ENCODE measurements around the gene STING1. TPM values are rescaled to one million over a fixed set of nuclear protein-coding genes. Genes with fewer than 3 reads are reported as not detected.
"Not testable (repeated sequence)": the region's sequence is repeated elsewhere in the genome, so short reads cannot be mapped to it uniquely, and the experiment has no call there.

The STING1 gene
- total RNA-seq, 2 experiments from 2014 or later, result 37.4 to 40.5 TPM

- H3K27ac Mint-ChIP-seq, result peak overlapping the region; percentile 96
Observed at GRCh38 chr5:139481122-139481533, 1.4 kb downstream of the STING1 start.

GRCh38 chr5:139479729-139480128 is 2.8 kb downstream of the STING1 start:
- not testable (repeated sequence) for H3K27me3 Mint-ChIP-seq, H3K9me3 Mint-ChIP-seq, H3K4me3 Mint-ChIP-seq, DNase-seq, H3K27ac Mint-ChIP-seq
- Mint-ChIP-seq H3K4me1 (peaks cover 37% of the 10 kb centered on the region), H3K36me3 (peaks cover 27% of the 10 kb centered on the region)

More at GRCh38 chr5:139481122-139481533, 1.4 kb downstream of the STING1 start:
- H3K4me3 Mint-ChIP-seq, result peak overlapping the region; percentile 89
- no peaks in the 10 kb centered on the region for H3K27me3 Mint-ChIP-seq
- H3K9me3 Mint-ChIP-seq, result no peaks in the 10 kb centered on the region
- peaks cover 16% of the 10 kb centered on the region for H3K36me3 Mint-ChIP-seq
- H3K4me1 Mint-ChIP-seq, result peaks cover 30% of the 10 kb centered on the region
- peak; percentile 28 for DNase-seq

GRCh38 chr5:139478657-139479423 is 3.7 kb downstream of the STING1 start:
- not testable (repeated sequence) for H3K4me3 Mint-ChIP-seq, DNase-seq, H3K27me3 Mint-ChIP-seq, H3K9me3 Mint-ChIP-seq
- Mint-ChIP-seq H3K36me3 (peaks cover 27% of the 10 kb centered on the region), H3K4me1 (peaks cover 42% of the 10 kb centered on the region), H3K27ac (peak overlapping the region; percentile 30)

GRCh38 chr5:139475865-139476617 is 6.5 kb downstream of the STING1 start:
- Mint-ChIP-seq H3K9me3 (no peaks in the 10 kb centered on the region), H3K4me3 (no peak overlapping the region), H3K27me3 (no peaks in the 10 kb centered on the region), H3K27ac (no peak overlapping the region), H3K36me3 (peaks cover 27% of the 10 kb centered on the region), H3K4me1 (peaks cover 46% of the 10 kb centered on the region)
- no peak for DNase-seq

- Mint-ChIP-seq H3K9me3 (no peaks in the 10 kb centered on the region), H3K4me1 (peaks cover 47% of the 10 kb centered on the region), H3K36me3 (peaks cover 22% of the 10 kb centered on the region), H3K27ac (peak overlapping the region; percentile 44), H3K4me3 (no peak overlapping the region), H3K27me3 (no peaks in the 10 kb centered on the region)
- DNase-seq, result no peak
Observed at GRCh38 chr5:139474890-139475791, 7.4 kb downstream of the STING1 start.

- Mint-ChIP-seq H3K4me3 (no peak overlapping the region), H3K27ac (peak overlapping the region; percentile 26), H3K4me1 (peaks cover 56% of the 10 kb centered on the region), H3K36me3 (peaks cover 17% of the 10 kb centered on the region), H3K9me3 (no peaks in the 10 kb centered on the region), H3K27me3 (no peaks in the 10 kb centered on the region)
- DNase-seq, result no peak
Observed at GRCh38 chr5:139473565-139473964, 9.0 kb downstream of the STING1 start.

GRCh38 chr5:139473105-139473504 is 9.5 kb downstream of the STING1 start:
- Mint-ChIP-seq H3K27me3 (no peaks in the 10 kb centered on the region), H3K36me3 (peaks cover 13% of the 10 kb centered on the region), H3K4me1 (peaks cover 60% of the 10 kb centered on the region), H3K27ac (no peak overlapping the region), H3K9me3 (no peaks in the 10 kb centered on the region), H3K4me3 (no peak overlapping the region)
- no peak for DNase-seq

GRCh38 chr5:139472386-139473030 is 10.1 kb downstream of the STING1 start:
- H3K27me3 Mint-ChIP-seq, result no peaks in the 10 kb centered on the region
- H3K27ac Mint-ChIP-seq, result peak overlapping the region; percentile 42
- no peaks in the 10 kb centered on the region for H3K9me3 Mint-ChIP-seq
- H3K4me1 Mint-ChIP-seq, result peaks cover 60% of the 10 kb centered on the region
- DNase-seq, result no peak
- peak overlapping the region; percentile 19 for H3K4me3 Mint-ChIP-seq
- H3K36me3 Mint-ChIP-seq, result peaks cover 13% of the 10 kb centered on the region

GRCh38 chr5:139470821-139471300 is 11.7 kb downstream of the STING1 start, which contains the start of gene SMIM33:
Gene SMIM33 (plus strand): TSS chr5:139471004. CDS start chr5:139471122, 118 bp downstream.
- Mint-ChIP-seq H3K9me3 (no peaks in the 10 kb centered on the region), H3K4me1 (peaks cover 56% of the 10 kb centered on the region), H3K36me3 (peaks cover 9% of the 10 kb centered on the region), H3K27ac (peak within 1 kb of the TSS; percentile 89), H3K27me3 (no peaks in the 10 kb centered on the region), H3K4me3 (peak within 1 kb of the TSS; percentile 75)
- no peak for DNase-seq

GRCh38 chr5:139468421-139468931 is 14.1 kb downstream of the STING1 start:
- no peak overlapping the region for H3K4me3 Mint-ChIP-seq
- peaks cover 41% of the 10 kb centered on the region for H3K4me1 Mint-ChIP-seq
- H3K36me3 Mint-ChIP-seq, result no peaks in the 10 kb centered on the region
- no peak for DNase-seq
- H3K27me3 Mint-ChIP-seq, result no peaks in the 10 kb centered on the region
- no peaks in the 10 kb centered on the region for H3K9me3 Mint-ChIP-seq
- no peak overlapping the region for H3K27ac Mint-ChIP-seq

GRCh38 chr5:139462586-139463276 is 19.8 kb downstream of the STING1 start, which contains the start of gene ECSCR:
Gene ECSCR (minus strand): TSS chr5:139462743. CDS start chr5:139462670, 73 bp downstream.
- no peak for DNase-seq
- Mint-ChIP-seq H3K27ac (no peak within 1 kb of the TSS), H3K4me3 (no peak within 1 kb of the TSS)

GRCh38 chr5:139461698-139462097 is 20.9 kb downstream of the STING1 start:
- no peak for DNase-seq
- Mint-ChIP-seq H3K27me3 (no peaks in the 10 kb centered on the region), H3K27ac (no peak overlapping the region)

More at GRCh38 chr5:139462586-139463276, 19.8 kb downstream of the STING1 start, which contains the start of gene ECSCR:
- H3K9me3 Mint-ChIP-seq, result no peaks in the 10 kb centered on the region
- H3K4me1 Mint-ChIP-seq, result peaks cover 26% of the 10 kb centered on the region
- H3K27me3 Mint-ChIP-seq, result no peaks in the 10 kb centered on the region
- no peaks in the 10 kb centered on the region for H3K36me3 Mint-ChIP-seq

GRCh38 chr5:139461176-139461575 is 21.4 kb downstream of the STING1 start:
- Mint-ChIP-seq H3K27ac (no peak overlapping the region), H3K27me3 (no peaks in the 10 kb centered on the region), H3K4me1 (peaks cover 38% of the 10 kb centered on the region), H3K9me3 (no peaks in the 10 kb centered on the region), H3K36me3 (no peaks in the 10 kb centered on the region), H3K4me3 (no peak overlapping the region)
- no peak for DNase-seq

More at GRCh38 chr5:139461698-139462097, 20.9 kb downstream of the STING1 start:
- no peaks in the 10 kb centered on the region for H3K36me3 Mint-ChIP-seq
- H3K4me1 Mint-ChIP-seq, result peaks cover 34% of the 10 kb centered on the region
- no peak overlapping the region for H3K4me3 Mint-ChIP-seq
- H3K9me3 Mint-ChIP-seq, result no peaks in the 10 kb centered on the region

Measured in activated naive CD8-positive, alpha-beta T cell treated with anti-CD3 and anti-CD28 coated beads for 36 hours (primary cell).